Measurements from ENCODE around the gene ADAMTSL2.

DNA sequence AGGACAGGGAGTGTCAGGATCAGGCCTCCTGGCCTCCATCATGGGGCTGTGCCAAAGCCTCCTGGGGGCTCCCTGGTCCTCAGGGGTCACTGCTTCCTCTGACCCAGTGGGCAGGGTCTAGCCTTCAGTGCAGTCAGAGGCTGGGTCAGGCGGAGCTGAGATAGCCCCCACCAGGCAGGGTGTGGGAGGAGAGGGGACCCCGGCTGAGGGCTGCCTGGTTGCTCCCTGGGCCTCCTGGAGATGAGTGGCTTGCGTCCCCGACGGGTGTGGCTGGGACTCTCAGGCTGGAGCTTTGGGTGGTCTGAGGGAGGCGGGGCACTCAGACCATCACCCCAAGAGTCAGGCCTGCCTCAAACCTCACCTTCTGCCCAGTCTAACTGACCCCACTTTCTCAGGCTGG, 53.0 kb downstream of the ADAMTSL2 start:
- TF ChIP-seq, protein P1, sequence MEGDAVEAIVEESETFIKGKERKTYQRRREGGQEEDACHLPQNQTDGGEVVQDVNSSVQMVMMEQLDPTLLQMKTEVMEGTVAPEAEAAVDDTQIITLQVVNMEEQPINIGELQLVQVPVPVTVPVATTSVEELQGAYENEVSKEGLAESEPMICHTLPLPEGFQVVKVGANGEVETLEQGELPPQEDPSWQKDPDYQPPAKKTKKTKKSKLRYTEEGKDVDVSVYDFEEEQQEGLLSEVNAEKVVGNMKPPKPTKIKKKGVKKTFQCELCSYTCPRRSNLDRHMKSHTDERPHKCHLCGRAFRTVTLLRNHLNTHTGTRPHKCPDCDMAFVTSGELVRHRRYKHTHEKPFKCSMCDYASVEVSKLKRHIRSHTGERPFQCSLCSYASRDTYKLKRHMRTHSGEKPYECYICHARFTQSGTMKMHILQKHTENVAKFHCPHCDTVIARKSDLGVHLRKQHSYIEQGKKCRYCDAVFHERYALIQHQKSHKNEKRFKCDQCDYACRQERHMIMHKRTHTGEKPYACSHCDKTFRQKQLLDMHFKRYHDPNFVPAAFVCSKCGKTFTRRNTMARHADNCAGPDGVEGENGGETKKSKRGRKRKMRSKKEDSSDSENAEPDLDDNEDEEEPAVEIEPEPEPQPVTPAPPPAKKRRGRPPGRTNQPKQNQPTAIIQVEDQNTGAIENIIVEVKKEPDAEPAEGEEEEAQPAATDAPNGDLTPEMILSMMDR (IDR thresholded peaks at IDR 0.05; ENCODE audit: low read depth, low read length, poor library complexity, severe bottlenecking): no peak
- no peak for TF ChIP-seq EZH2phosphoT487 (IDR thresholded peaks at IDR 0.05; ENCODE audit: borderline replicate concordance, low read length)

Data from DOHH2 (cell line).